NCI-H1436 (cell line): Measurements from ENCODE around the gene NOL8.

Experiments
- DNase-seq: peaks from one replicate; lab custom pipeline; 2025; lab: John Stamatoyannopoulos, UW

Gene NOL8

DNA sequence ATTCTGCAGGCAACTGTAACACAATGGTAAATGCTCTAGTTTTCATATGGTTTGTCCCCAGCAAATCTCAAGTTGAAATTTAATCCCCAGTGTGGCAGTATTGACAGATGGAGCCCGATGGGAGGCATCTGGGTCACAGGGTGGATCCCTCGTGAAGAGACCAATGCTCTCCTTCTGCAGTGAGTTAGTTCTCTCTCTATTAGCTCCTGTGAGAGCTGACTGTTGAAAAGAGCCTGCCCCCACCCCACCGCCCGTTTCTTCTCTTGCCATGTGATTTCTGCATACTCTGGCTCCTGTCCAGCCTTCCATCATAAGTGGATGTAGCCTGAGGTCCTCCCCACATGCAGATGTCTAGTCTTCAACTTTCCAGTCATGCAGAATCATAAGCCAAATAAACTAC, 58.7 kb downstream of the NOL8 start:
- no peak for DNase-seq

DNA sequence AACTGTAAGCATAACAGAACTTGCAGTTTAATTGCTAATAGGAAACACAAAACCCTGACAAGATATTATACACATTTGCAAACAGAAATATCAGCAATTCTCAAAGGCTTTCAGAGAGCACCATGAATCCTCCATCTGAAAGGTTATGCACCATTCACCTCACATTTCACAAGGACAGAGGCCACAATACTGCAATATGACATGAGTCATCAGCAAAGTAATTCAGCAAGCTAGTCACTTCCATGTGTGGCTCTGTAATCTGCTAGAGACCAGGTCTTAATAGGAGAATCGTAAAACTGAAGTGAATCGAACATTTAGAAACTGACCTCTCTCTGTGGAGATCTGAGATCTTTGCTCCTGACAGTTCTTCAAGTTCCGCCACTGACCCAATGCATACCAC, 60.0 kb downstream of the NOL8 start:
- DNase-seq = no peak

DNA sequence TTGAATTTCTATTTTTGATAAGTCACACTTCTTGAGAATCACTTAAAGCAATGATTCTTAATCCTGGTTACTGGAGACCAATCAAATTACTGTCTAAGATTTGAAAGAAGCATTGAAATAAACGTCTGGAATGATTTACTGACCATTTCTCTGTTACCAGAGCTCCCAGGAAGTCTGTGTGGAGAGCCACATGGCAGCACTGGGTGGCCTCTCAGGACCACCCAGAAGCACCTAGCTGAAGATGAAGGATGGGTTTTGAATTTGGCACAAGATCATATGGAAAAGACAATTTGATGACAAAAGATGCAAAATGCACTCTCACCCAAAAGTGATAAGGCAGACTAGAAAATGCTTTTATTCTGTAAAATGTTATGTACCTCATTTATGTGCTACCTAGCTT, 62.0 kb downstream of the NOL8 start:
- DNase-seq = no peak

DNA sequence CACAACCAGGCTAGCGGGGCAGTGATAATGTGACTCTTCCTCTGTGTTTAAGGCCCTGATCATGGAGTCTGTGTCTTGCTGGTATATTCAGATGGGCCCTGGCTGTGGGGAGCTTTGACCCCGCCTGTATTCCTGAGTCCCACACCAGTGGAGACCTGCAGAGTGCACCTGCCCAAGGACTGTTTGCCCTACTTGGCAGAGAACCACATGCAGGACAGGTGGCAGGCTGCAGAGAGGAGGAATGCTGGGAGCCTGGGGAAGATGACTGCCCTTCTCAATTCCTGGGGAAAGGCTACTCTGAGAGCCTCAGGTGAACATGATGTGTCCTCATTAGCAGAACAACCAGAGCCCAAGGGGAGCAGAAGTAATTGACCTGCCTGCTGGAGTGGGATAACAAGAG, 67.8 kb downstream of the NOL8 start:
- DNase-seq = no peak

DNA sequence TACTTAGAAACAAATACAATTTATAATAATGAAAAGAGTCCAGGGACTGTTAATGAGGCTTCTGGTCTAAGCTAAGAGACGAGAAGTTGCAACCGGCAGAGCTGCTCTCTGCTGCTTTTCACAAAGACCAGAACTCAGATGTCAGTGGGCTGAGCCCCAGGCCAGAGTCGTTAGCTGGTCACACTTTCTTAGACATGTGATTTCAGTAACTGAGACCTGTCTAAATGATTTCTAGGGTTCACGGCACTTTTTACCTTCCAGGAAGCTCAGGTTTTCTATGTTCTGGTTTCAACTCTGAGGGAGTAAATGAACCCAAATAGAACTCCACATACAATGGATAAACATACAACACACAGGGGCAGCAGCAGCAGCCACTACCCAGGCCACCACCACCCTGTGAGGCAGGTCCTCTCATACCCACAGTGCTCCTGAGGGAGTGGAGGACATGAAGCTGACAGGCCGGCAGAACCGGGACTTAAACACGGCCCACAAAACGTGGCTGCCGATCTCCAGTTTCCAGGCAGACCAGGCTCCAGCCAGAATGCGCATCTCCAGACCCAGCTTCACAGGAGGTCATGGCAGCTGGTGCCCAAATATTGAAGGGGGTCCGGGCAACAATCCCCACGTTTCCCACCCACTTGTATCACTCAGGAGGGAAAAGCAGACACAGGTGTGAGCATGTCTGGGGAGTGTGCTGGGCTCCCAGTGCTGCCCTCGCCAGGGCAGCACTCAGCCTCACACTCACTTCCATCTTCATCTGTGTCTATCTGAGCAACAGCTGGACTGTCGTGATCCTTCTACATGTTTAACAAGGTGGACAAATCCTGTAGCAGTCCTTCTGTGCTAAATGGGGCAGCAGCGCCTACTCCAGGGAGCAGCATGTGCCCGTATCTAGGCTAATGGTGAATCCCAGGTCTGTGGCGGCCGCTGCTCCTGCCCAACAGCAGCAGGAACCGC, 70.5 kb downstream of the NOL8 start:
- no peak for DNase-seq

DNA sequence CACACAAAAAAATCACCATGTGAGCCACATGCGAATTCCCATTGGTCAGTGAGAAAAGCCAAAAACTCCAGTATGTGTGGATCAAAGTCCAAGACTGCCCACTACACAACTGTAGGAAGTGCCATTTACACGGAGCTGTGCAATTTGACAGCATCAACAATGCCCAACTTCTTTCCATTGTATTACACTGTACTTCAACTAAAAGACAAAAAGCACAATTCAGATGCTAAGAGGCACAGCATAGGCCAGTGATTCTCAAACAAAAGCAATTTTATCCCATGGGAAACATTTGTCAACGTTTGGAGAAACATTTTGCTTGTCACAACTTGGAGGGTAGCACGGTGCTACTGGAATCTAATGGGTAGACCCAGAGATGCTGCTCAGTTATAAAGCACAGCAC, 71.5 kb downstream of the NOL8 start:
- no peak for DNase-seq

DNA sequence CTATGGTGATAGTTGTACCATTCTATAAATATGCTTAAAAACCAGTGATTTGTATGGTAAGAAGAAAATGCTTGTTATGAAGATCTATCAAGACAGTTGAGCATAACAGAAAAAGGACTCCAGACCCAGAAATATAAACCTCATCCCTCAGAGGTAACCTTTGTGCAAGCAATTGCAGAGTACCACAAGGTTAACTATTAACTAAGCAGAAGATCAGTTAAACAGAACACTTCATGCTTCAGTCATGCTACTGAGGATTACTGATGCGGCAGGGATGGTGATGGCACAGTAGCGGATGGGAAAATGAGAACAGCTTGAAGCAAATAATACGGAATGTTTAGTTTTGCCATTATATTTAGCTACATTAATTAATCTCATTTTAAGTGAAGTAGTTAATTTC, 77.2 kb downstream of the NOL8 start:
- DNase-seq = no peak
